ENCODE measurements around the gene SKP1.
"Not testable (repeated sequence)": the region's sequence is repeated elsewhere in the genome, so short reads cannot be mapped to it uniquely, and the experiment has no call there.

SKP1 gene

DNA sequence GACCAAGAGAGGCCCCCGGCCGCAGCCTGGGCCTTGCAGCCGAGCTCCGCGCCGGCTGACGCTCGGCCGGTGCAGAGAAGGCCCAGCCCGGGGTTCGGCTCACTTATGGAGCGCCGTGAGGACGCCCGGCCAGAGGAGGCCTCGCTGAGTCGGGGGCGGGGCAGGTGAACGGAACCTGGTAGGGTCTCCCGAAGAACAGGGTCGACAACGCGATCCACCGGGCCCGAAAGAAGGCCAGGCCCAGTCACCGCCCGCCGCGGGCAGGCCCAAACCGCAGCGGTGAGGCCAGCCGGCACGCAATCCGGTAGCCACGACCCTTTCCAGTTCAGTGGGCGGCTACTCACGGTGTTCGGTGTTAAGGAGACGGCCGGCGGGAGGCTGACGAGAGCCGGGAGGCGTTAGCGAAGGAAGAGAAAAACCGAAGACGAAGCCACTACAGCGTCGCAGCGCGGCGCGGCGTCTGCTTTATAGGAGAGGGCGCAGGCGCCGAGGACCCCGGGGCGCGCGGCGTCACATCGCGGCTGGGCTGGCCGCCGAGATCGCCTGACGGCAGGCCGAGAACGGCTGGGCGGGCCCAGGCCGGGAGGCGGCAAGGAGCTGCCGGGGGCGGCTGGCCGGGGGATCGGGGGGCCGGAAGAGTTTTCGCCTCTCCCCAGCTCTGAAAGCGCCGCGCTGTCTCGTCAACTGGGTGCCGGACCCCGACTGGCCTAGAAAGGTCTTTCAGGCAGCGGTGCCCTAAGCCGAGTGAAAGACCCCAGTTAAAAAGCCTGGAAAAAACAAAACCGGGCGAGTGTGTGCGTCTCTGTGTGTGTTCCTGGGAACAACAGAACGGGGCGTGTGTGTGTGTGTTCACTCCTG is at the start of gene SKP1:
Gene SKP1, minus strand, starts transcription at position 440 of the 858 bp plus-strand sequence. CDS start 2,928 bp downstream, outside the sequence.
- DNase-seq: peak; percentile 88

- peak; percentile 100 for DNase-seq
Measured at GRCh38 chr5:134225780-134226440, 49.2 kb upstream of the SKP1 start, which contains the start of gene PPP2CA. Gene PPP2CA (minus strand): TSS chr5:134226073. CDS start chr5:134225861, 212 bp downstream.

DNA sequence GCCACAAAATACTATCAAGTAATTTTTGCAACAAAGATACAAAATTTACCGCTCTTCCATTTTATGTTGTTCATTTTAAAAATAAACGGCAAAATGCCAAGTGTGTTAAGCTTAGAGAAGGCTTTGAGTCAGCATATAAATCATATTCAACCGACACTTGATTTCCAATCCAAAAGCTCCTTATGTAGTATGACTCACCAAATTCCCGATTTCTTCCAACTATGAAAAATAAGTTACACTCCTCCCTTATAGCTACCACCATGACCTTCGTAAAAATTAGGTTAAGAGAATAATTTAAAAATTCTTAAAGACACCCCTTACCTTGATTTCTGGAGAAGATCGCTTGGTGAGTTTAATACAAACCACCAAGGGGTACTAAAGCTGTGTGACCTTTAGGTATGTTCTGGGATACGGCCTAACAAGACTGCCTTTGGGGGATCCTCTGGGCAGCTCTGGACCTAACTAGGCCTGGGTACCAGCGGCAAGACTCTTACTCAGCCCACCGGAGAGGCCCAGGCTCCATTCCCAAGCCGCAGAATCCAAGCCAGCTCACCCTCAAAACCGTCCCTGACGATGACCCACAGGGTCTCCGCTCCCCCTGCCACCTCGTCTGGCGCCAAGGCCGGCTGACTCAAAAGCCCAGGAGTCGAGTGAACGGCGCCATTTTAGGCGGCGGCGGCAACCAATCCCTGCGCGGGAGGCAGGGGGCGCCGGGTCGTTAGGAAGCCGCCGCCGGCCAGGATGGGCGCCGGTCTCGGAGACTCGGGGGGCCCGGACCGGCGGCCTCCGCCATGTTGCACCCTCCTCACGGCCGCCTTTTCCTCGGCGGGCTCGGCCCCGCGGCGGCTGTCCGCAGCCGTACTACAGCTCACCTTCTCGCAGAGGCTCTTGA is 48.4 kb upstream of the SKP1 start:
- DNase-seq: peak; percentile 77

DNA sequence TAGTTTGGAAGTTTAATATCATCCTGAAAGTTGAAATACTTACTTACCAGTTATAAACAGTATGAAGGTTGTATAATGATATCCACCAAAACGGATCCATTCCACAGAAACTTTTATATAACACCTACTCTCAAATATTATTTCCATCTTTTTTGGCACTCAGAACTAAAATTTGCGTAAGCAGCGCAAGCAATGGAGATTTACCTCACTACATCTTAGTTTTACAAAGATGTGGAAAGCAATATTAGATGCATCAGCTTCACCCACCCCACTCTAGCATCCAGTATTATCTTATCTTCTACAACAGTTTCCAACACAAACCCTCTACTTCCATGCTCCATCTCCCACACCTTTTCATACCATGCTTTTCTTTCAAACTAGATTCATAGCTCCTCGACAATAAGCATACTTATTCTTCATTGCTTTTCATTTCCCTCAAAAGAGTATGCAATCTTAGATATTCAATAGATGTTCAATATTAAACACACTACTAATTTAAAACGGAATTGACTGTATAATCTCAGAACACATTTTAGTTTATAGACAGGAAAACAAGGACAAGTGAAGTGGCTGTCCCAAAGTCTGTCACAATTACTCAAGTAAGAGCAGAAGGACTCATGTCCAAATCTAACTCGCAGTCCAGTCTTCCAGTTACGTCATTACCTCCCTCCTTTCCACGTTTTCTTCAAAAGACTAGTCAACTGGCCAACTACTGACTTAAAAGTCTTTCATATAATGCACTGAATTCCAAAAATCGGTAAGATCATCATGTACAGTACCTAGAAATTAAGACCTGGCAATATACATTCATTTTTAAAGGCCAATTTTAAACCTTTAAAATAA is 46.9 kb upstream of the SKP1 start:
- DNase-seq: no peak

- DNase-seq: not testable (repeated sequence)
Measured at GRCh38 chr5:134221690-134222089, 44.9 kb upstream of the SKP1 start.

GRCh38 chr5:134215757-134216156 is 39.0 kb upstream of the SKP1 start:
- no peak for DNase-seq

DNA sequence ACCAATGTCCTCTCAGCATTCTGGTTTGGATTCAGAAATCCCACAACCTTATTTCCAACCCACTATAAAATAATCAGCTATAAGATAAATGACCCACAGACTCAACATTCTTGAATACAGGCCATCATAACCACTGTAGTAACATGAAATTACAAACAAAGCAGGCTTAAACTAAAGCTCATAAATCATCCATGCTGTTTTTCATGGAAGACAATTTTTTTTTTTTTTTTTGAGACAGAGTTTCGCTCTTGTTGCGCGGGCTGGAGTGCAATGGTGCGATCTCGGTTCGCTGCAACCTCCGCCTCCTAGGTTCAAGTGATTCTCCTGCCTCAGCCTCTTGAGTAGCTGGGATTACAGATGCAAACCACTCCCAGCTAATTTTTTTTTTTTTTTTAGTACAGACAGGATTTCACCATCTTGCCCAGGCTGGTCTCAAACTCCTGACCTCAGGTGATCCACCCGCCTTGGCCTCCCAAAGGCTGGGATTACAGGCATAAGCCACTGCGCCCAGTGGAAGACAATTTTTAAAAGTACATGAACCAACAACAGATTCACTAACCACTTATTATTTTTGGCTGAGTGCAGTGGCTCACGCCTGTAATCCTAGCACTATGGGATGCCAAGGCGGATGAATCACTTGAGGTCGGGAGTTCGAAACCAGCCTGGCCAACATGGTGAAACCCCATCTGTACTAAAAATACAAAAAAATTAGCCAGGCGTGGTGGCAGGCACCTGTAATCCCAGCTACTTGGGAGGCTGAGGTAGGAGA is 34.7 kb upstream of the SKP1 start:
- DNase-seq: not testable (repeated sequence)

DNA sequence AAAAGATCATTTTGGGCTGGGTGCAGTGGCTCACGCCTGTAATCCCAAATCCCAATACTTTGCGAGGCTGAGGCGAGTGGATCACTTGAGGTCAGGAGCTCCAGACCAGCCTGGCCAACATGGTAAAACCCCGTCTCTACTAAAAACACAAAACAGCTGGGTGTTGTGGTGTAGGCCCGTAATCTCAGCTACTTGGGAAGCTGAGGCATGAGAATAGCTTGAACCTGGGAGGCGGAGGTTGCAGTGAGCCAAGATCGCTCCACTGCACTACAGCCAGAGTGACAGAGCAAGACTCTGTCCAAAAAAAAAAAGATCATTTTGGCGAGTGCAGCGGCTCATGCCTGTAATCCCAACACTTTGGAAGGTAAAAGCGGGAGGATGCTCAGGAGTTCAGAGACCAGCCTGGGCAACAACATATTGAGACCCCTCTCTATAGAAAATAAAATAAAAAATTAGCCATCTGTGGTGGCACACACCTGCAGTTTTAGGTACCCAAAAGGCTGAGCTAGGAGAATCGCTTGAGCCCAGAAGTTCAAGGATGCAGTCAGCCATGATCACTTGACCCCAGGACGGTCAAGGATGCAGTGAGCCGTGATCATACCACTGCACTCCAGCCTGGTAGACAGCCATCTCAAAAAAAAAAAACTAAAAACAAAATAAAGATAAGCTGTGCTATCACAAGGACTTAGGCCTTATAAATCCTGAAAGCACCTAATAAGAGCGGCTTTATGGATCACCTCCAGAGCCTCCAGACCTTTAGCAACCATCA is 32.9 kb upstream of the SKP1 start:
- DNase-seq: no peak

GRCh38 chr5:134207696-134208095 is 30.9 kb upstream of the SKP1 start:
- no peak for DNase-seq

- no peak for DNase-seq
Measured at GRCh38 chr5:134206627-134207160, 29.9 kb upstream of the SKP1 start.

GRCh38 chr5:134204575-134204974 is 27.8 kb upstream of the SKP1 start:
- DNase-seq: no peak

- no peak for DNase-seq
Measured at GRCh38 chr5:134203630-134204029, 26.9 kb upstream of the SKP1 start.

- DNase-seq: no peak
Measured at GRCh38 chr5:134195666-134196065, 18.9 kb upstream of the SKP1 start.

GRCh38 chr5:134189031-134189430 is 12.3 kb upstream of the SKP1 start:
- DNase-seq: no peak

- DNase-seq: no peak
Measured at GRCh38 chr5:134188092-134188491, 11.3 kb upstream of the SKP1 start.

DNA sequence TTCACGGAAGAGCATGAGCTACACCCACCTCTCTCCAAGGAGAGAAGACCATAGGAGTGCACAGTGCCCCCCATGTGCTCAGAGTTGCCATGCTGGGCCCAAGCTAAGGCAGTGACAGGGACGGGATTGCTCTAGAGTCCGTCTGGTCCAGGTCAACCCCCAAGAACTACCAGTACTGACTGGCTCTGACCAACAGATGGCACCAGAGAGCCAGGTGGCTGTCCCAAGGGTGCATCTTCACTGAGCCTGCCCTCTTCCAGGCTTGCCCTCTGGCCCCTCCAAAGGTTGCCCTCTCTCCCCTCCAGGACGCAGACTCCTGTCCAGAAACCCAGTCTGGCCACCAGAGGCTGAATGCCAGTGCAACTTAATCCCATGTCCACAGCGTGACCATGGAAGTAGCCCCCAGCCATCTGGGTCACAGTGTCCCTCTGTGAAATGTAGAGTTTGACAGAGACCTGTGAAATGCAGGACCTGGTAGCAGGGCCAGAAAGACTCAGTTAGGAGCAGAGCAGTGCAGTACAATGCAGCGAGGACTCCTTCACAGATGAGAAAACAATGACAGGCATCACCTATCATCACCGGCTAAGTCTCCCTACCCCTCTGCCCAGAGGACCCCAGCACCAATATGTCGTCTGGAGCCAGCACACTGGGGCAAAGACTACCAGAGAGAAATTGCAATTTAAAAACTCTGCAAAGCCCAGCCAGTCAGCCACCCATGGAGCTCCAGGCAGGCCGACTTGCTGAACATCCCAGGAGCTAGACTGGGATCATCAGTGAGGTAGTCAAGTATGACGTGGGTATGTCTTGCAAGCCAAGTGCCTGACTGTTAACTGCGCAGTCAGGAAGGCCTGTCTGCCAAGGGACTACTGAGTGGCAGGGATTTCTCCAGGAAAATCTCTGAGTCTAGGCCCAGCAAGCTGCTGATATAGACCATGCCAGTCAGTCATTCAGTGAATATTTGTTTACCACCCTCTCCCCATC is 7.7 kb upstream of the SKP1 start:
- DNase-seq: peak; percentile 63

- no peak for DNase-seq
Measured at GRCh38 chr5:134183481-134183880, 6.7 kb upstream of the SKP1 start.

DNA sequence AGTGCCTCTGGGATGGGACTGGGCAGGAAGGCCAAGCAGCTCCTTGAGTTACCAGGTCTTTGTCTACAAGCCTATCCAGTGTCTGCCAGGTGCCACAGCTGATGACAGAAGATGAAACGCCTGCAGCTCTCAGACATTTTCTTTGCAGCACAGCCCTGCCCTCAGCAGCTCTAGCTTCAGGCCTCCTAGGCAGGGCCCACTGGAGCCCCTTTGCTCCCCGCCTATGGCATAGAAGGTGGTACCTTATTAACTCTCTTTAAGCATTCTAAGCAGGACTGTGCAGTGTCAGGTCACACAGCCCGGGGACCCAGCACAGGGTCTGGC is 1.3 kb upstream of the SKP1 start:
- DNase-seq: no peak
